Fibroblast of the aortic adventitia (primary cell): ENCODE measurements around the gene KDM1B. TPM values are rescaled to one million over a fixed set of nuclear protein-coding genes. Genes with fewer than 3 reads are reported as not detected.
"Not testable (repeated sequence)": the region's sequence is repeated elsewhere in the genome, so short reads cannot be mapped to it uniquely, and the experiment has no call there.

Experiments used
- DNase-seq: peaks from one replicate; pipeline ENCODE4 v3.0.0-alpha.2; 2010; ENCODE audit warnings: low read depth
- H3K4me3 ChIP-seq: 2 replicates; pipeline ENCODE4 v1.5.1; 2011; ENCODE audit warnings: low read depth, mild to moderate bottlenecking, control low read depth, low read length, moderate library complexity
- CTCF ChIP-seq: IDR thresholded peaks from 2 replicates; pipeline ENCODE4 v1.5.1; 2011; ENCODE audit warnings: mild to moderate bottlenecking, low read length, control low read depth, inconsistent platforms; ENCODE audit not compliant: insufficient read depth
- total RNA-seq: library from RNA; depleted of rRNA; stranded (reverse); fragments of >200 nt; gene quantifications from 2 replicates; pipeline ENCODE4 v1.2.3, GENCODE V29; 2012; ENCODE audit warnings: low replicate concordance

The KDM1B gene
- total RNA-seq, 1 donor, result 25.4 TPM

GRCh38 chr6:18206591-18206990 is 51.4 kb downstream of the KDM1B start:
- no peak for TF ChIP-seq CTCF
- DNase-seq, result no peak
- H3K4me3 ChIP-seq, result no peak overlapping the region

- DNase-seq, result no peak
- H3K4me3 ChIP-seq, result no peak overlapping the region
- no peak for TF ChIP-seq CTCF
These were observed 52.2 kb downstream of the KDM1B start for GRCh38 chr6:18207438-18207837.

GRCh38 chr6:18207949-18208348 is 52.7 kb downstream of the KDM1B start:
- H3K4me3 ChIP-seq, result no peak overlapping the region
- no peak for DNase-seq
- no peak for TF ChIP-seq CTCF

- H3K4me3 ChIP-seq, DNase-seq: not testable (repeated sequence)
These were observed 53.6 kb downstream of the KDM1B start for GRCh38 chr6:18208778-18209177.

GRCh38 chr6:18209539-18210197 is 54.4 kb downstream of the KDM1B start:
- H3K4me3 ChIP-seq, result no peak overlapping the region
- DNase-seq, result no peak
- TF ChIP-seq CTCF, result no peak

GRCh38 chr6:18210707-18211106 is 55.5 kb downstream of the KDM1B start:
- no peak for TF ChIP-seq CTCF
- no peak overlapping the region for H3K4me3 ChIP-seq
- no peak for DNase-seq

GRCh38 chr6:18211338-18211737 is 56.1 kb downstream of the KDM1B start:
- no peak for TF ChIP-seq CTCF
- H3K4me3 ChIP-seq, result no peak overlapping the region
- no peak for DNase-seq
